Left lobe of liver (tissue), 2 donors: ENCODE data around the gene VTCN1. TPM values are rescaled to one million over a fixed set of nuclear protein-coding genes. Genes with fewer than 3 reads are reported as not detected.

ENCODE experiments used
- ATAC-seq: fragments of 200-7000 bp; cut with Tn5 transposase; one replicate; pipeline ENCODE4 v1.9.1; 2020; ENCODE audit warnings: mild to moderate bottlenecking, moderate library complexity
- DNase-seq: peaks from one replicate; pipeline ENCODE4 v3.0.0-alpha.2; 2020; ENCODE audit warnings: low spot score
- total RNA-seq: library from RNA; stranded (reverse); gene quantifications from one replicate; pipeline ENCODE4 v1.2.1, GENCODE V29; 2021
- donor health status: DM: no; HTN: no; CAD: no; lungs with moderate emphysema.
- donor health status: DM: no; HTN: yes; CAD: no.

The VTCN1 gene
- total RNA-seq, 1 donor from 2014 or later: 0.38 TPM

DNA sequence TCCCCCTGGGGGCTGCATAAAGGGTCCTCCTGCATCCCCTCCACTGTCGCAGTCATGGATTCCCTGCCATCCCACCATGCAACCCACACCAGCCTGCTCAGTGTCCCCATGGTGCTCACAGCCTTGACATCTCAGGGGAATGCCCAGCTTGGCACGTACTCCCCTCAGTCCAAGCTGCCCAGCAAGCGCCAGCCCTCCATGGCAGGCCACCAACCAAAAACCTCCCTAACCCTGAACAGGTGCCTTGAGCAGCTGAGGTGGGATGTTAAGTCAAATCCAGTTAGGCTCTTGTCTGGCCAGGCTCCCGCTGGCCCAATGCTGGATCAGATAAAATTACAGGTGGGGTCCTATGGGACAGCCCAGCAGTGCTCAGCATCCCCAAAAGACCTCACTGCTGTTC is 341 bp downstream of the VTCN1 start:
- no peak for ATAC-seq

DNA sequence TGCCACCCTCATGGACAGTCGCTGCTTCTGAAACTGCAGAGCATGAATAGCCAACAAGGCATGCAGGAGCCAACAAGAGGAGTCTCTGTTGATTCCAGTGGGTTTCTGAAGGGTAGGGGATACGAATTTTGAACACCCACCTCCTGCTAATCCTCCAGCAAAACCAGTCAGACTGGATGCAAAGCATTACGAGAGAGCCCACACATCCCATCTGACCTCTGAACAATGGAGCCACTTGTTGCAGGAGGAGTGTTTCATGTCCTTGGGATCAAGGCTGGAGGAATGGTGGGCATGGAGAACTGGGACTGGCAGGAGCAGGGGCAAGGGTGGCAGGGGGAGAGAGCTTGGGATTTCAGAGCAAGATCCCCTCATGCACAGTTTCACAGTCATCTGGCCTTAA is 1.6 kb downstream of the VTCN1 start:
- ATAC-seq: no peak
- DNase-seq: no peak

More for the DNA sequence above, 341 bp downstream of the VTCN1 start:
- no peak for DNase-seq

DNA sequence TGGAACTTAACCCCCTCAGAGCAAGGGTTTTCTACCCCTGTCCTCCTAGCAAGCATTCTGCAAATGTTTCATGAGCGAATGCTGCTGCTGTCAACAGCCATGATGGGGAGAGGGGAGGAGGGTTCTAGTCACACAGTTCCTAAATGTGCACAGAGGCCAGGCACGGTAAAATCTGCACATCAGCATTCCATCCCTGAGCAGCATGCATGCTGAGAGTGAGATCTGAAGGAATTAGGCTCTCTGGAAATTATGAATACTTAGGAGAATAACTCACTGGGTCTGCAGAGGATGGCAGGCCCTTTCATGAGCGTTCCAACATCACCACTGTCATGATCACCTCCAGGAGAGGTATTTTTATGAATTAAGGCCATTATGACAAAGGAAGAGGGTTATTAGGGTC is 2.1 kb downstream of the VTCN1 start:
- DNase-seq (no peak), ATAC-seq (no peak)

DNA sequence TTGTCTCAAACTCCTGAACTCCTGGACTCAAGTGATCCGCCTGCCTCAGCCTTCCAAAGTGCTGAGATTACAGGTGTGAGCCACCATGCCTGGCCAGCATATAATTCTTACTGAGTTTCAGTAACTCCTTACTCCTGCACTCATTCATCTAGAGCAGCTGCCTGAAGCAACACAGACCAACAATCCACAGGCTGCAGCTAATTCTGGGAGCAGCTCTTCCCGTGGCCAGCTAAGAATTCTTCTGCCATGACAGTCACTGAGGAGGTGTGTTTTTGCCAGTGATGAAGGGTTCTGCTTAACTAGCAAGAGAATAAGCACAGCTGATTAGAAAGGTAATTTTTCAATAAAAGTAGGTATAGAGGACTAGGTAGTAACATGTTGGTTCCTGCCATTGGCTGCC is 5.4 kb downstream of the VTCN1 start:
- ATAC-seq (no peak), DNase-seq (no peak)

DNA sequence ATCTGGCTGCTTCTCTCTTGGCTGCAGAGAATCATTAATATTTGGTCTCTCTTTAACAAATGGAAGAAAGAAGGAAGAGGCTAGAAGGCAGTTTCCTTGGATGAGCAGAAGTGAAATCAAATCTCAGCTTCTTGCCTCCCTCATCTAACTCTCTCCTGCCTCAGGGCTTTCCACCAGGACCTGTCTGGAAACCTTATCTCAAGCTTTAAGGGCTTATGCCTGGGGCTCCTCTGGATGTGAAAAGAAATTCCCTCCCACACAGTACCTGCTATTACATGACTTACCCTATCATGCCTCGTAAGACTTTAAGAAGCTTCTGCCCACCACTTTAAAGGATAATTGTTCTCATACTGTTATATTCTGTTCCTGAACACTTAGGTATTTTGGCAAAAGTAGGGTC is 8.9 kb downstream of the VTCN1 start:
- DNase-seq (no peak), ATAC-seq (no peak)

DNA sequence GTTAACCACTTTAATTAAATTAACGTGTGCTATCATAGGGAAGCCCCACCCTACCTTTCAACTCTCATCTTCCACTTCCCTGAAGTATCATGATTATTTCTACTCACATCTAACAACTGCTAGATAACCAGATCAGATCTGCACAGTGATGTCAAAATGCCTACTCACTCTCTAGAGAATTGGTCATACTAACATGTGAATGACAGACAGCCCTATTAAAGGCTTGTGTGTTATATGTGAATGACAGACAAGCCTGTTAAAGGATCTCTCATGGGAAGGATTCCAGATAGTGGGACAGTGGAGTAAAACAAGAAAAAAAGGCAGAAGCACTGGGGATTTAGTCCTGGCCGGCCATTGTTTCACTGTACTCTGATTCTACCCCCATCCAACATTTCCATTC is 12.6 kb downstream of the VTCN1 start:
- DNase-seq (no peak), ATAC-seq (no peak)

DNA sequence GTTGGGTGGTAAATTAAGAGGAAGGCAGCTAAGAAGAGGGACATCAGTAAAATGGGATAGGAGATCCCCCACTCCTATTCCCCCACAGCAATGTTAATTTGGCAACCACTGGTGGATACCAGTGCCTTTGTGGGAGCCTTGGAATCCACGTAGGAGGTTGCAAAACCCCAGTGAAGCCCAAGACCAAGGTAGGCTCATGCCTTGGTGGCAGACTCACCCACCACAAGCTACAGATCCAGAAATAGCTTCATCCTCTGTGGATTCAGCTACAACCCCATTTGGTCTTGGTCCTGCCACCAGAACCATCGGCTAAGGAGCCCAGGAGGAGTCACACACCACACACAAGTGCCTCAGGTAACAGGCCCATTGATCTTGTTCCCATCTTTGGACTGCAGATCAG is 21.0 kb downstream of the VTCN1 start:
- DNase-seq: no peak
- ATAC-seq: no peak

DNA sequence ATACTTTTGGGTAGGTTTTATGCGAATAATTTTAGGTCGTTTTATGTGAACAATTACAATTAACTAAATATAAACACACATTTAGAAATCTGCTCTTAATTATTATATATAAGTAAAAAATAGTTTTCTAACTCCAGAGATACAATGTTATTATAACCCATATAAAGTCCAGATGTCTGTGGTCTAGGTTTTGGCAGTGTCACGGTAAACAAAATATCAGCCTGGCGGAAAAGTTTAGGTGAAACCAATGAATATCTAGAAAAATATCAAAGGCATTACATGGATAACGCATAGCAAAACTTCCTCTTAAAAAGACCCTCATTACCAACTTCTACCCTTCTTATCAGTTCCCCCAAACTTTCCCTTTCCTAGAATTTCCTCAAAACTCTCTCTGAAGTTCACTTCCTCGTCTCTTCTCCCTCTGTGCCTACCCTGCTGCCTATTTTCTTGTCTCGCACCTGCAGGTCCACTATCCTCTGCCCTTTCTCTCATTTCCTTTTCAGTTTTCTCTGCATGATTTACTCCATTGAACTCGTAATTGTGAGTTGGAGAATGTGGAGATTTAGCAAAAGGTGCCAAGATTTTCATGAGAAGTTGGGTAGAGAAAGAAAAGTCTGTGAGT is 21.8 kb downstream of the VTCN1 start:
- DNase-seq: no peak
- no peak for ATAC-seq

DNA sequence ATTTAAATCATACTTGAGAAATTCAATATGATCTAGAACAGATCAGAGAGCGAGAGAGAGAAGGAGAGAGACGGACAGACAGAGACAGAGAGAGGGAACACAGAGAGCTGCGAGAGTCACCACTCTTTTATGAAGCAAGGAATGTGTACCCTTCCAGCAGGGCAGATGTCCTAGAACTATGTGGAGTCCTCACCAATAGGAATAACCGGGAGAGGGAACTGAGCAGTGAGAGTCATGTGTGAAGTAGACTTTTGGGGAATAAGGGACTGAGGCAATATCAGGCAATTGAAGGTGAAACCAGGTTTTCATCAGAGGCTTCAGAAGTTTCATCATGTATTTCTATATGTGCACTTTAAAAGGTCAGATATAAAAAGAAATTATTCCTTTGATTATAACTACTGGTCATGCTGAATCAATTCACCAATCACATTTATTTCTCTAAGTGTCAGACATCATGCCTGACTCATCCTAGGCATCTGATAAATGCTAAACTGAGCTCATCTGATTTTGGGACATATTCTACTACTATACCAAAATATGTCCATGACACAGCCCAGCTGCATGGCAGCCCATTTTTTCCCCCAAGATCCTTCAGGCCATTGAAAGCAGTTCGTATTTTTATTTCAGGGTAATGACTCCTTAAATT is 22.4 kb downstream of the VTCN1 start:
- ATAC-seq: no peak
- no peak for DNase-seq

DNA sequence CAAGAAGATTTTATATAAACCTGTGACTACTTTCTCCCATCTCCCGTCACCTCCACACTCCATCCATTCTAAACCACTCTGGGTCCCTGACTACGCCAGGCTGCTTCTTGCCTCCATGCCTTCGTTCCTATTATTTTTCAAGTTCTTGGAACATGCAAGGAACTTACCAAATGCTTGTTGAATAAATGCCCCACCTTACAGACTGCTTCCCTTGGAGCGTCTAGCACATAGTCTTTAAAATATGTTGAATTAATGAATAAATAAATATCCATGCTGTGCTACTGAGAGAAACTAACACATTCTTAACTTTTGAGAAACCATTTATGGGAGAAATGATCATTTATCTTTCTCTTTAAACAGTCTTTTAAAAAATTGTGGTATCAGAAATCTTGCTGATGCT is 27.6 kb downstream of the VTCN1 start:
- DNase-seq: no peak
- no peak for ATAC-seq

DNA sequence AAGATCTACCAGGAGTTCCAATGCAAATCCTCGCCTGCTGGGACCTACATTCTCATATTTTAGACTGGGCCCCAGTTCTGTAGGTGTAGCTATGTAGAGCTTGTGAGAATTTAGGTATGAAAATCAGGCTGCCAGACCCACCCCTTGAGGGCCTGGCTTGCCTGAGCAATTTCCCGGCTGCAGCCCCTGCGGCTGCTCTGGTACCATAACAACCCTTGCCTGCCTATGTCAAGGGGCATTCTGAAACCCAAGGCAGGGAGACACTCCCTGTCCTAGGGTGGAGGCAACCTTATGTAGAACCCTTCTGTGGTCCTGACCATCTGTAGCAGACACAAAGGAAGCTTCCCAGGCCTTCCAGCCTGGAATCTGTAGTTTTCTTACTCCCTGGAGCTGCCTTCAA is 28.4 kb downstream of the VTCN1 start:
- no peak for ATAC-seq
- DNase-seq: no peak

DNA sequence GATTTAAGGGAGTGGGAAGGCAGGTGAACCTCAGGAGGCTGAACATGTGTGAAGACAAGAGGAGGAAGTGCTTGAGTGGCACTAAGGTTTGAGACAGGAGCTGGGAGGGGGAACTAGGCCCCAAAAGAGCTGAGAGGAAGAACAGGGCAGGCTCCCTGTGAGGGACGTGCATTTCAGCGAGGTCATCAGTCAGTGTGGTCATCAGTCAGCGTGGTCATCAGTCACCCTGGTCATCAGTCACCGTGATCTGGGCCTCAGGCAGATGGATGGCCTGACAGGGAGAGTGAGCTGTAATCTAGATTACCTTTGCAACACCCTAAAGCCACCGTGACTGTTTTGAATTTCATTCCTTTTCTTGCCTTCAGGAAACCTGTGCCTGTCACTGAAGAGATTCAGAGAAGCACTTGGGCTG is 29.1 kb downstream of the VTCN1 start:
- ATAC-seq (no peak), DNase-seq (no peak)

DNA sequence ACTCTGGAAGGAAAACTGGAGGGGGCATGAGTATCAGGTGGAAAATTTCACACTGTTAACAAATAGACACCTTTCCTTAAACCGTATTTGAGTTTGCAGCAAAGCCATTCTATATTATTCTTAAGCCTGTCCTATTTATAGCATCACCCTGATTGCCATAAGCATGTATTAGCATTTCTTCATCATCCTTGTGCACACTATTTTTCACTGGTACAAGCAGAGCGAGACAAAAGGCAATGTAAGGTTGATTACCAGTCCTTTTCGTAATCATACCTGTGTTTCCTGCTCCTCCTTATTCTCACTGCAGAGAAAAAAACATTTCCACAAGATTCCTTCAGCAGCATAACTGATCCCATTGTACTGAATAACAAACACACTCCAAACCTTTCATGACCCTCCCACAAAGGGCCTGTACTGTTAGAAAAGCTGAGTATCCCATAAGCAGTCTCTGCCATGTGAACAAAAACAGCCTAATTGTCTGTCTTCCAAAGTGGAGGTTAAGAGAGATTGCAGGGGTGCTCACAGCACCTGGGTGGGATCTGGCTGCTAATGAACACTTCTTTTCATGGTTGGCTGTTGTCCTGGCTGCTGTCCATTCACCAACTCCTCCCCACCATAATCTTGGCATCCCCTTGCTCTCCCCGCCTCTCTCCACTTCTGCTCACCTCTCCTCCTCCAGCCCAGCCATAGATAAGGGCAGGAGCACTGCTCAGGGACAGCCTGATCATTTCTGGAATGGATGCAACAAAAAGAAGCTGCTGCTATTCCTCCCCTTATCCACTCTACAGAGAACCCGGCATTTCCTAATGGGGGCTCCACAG is 30.4 kb downstream of the VTCN1 start:
- ATAC-seq (no peak), DNase-seq (no peak)

DNA sequence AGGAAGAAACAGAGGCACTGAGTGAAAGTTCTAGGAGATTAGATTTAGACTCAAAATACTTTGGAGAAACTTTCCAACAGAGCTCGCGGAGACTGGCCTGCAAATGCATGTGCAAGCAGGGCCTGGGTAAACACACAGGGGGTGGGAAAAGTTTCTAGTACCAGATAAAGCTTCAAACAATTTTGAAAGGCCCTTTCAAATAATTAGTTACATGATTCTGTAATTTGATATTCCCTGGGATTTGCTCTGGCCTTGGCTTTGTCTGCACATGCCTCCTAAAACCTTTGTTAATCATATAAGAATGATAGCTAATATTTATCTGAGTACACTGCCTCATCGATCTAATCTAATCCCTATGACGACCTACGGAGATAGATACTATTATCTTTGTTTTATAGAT is 31.3 kb downstream of the VTCN1 start:
- no peak for DNase-seq
- no peak for ATAC-seq

DNA sequence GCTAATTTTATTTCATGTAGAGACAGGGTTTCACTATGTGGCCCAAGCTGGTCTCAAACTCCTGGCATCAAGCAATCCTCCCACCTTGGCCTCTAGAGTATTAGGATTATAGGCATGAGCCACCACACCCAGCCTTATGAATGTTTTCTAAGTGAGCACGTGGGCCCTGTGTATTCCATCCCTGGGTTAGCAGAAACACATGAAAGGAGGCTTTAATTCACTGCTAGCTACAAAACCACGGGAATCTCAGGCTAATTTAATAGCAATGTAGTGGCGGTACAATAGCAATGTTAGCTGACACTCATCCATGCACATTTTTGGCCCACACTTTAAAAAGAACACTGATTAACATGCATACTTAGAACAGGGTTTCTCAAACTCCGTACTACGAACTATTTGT is 32.0 kb downstream of the VTCN1 start:
- no peak for ATAC-seq
- DNase-seq: no peak

DNA sequence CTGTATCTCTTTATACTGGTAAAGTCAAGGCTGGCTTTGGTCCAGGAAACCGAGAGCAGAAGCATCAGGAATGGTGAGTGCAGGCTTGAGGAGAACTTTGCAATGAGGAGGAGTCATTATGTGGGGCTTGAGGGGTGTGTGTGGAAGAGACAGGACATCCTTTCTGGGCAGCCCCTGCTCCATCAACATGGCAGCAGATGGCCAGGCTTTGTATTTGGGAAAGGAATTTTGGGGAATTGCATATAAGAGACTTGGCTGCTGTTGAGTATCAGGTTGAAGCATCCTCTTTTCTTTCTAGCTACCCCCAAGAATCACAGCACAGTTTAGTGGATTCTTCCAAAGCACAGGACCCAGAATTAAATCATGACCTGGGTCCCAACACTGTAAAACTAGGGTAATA is 33.4 kb downstream of the VTCN1 start:
- DNase-seq (no peak), ATAC-seq (no peak)

DNA sequence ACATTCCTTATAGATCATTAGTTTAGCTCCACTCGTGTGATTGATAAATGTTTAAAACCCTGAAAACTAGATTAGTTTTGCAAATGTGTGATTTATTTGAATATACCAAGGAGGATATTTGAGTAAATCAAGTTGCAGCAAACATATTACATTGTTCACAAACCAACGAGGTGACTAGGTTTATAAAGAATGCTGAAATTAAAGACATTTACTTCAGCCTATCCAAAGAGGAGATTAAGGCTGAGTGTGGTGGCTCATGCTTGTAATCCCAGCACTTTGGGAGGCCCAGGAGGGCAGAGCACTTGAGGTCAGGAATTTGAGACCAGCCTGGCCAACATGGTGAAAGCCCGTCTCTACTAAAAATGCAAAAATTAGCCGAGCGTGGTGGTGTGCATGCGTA is 34.1 kb downstream of the VTCN1 start:
- DNase-seq: no peak
- ATAC-seq: no peak

DNA sequence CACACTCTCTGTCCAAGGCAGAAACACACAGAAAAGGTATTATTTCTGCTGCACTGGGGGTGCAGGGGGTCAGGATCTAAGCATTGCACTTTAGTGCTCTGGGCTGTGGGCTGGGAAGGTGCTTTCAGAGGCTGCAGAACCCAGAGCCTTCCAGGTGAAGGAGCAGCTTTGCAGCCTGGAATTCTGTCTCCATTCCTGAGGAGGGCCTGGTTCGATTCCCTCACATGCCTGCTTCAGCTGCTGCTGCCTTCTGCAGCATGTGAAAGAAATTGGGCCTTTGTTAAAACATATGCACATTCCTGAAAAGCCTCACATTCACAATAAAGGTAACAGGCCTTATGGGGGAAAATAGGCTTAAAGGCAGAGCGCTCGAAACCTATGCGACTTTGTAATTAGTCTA is 35.9 kb downstream of the VTCN1 start:
- no peak for ATAC-seq

DNA sequence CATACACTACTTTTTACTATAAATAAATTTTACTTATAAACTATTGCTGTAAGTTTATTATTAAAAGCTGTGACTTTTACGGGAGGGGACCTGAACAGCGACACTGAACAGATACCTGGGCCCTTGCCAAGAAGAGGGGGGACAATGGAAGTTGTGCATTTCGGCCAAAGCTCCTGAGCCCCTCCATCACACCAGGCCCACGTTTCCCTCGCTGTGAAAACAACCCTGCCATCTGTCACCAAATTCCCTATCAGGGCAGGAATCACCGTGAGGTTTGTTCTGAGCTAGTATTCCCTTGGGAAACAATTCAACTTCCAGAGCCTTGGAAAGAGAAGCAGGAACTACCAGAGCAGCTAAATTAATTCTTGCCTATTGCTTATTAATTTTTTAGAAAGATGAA is 37.0 kb downstream of the VTCN1 start:
- ATAC-seq: no peak
- no peak for DNase-seq

More for the DNA sequence above, 35.9 kb downstream of the VTCN1 start:
- no peak for DNase-seq

DNA sequence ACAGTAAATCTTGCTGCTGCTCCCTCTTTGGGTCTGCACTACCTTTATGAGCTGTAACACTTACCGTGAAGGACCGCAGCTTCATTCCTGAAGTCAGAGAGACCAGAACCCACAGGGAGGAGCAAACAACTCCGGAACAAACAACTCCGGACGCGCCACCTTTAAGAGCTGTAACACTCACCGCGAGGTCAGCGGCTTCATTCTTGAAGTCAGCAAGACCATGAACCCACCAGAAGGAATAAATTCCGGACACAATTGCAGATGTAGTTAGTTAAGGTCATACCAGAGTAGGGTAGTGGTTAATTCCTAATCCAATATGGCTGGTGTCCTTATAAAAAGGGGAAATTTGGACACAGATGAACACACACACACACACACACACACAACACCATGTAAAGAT is 37.7 kb downstream of the VTCN1 start:
- no peak for DNase-seq
- no peak for ATAC-seq

DNA sequence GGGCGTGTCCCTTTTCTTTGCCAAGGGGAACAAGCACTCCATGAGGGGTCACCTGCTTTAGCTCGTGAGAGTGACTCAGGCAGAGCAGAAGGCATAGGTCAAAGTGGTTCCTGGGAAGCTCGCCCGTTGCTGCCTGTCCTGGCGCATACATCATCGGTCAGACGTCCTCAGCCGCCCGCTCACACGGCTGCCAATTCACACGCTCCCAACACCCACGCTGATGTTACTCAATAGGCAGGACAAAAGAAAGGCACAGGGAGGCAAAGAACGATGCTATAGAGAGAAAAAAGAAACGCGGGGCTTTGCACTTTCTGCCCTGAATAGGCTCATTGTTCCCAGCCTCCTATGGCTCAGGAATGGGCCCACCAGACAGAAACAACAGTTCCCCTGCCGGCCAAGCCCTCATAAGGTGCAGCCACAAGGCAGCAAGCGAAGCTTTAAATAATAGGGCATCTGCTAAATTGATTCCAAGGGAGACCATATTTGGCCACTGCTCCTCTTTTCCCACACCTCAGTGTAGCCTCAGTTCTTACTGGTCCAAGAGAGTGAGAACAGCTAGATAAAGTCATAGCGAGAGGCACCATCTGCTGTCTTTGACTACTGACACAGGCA is 38.7 kb downstream of the VTCN1 start:
- peak; percentile 99 for ATAC-seq

More for the DNA sequence above, 38.7 kb downstream of the VTCN1 start:
- peak; percentile 89 for DNase-seq
